Testis (tissue), 2 donors: ENCODE results near the gene PUSL1.

Experiments used
- CTCF ChIP-seq, 3 experiments: fragments of 450-650 bp in 2 of 3; fragments of 200-600 bp in 1 of 3; sonication (generic) in 1 of 3; IDR thresholded peaks; one replicate each; pipeline ENCODE4 v1.5.1; 2016 to 2019; ENCODE audit warnings: antibody characterized with exemption in 3 of 3, mild to moderate bottlenecking in 2 of 3, moderate library complexity in 1 of 3
- POLR2A ChIP-seq: fragments of 450-650 bp; IDR thresholded peaks from one replicate; pipeline ENCODE4 v1.6.1; 2017; ENCODE audit warnings: antibody characterized with exemption, mild to moderate bottlenecking, moderate library complexity

GRCh38 chr1:1300352-1300739 is 8.1 kb upstream of the PUSL1 start:
- TF ChIP-seq CTCF (IDR thresholded peaks at IDR 0.05), result no peak
- TF ChIP-seq POLR2A, result no peak
